OCI-LY3 (cell line): ENCODE measurements around the gene RNU4-1.
"Not testable (repeated sequence)": the region's sequence is repeated elsewhere in the genome, so short reads cannot be mapped to it uniquely, and the experiment has no call there.

Experiments
- H2AFZ ChIP-seq: fragments of 200-600, 300-600 bp; shearing (Covaris generic); 2 replicates; pipeline ENCODE4 v1.6.0; 2014; ENCODE audit warnings: antibody characterized with exemption, low read depth, low read length
- H3K27ac ChIP-seq: fragments of 200-600, 300-600 bp; sonication (generic); 2 replicates; pipeline ENCODE4 v1.5.1; 2014; ENCODE audit warnings: mild to moderate bottlenecking, low read length, moderate library complexity, mixed read lengths
- H3K27me3 ChIP-seq: fragments of 200-600, 300-600 bp; sonication (generic); 2 replicates; pipeline ENCODE4 v1.6.1; 2014; ENCODE audit warnings: low read depth, low read length, mixed read lengths
- H3K36me3 ChIP-seq: fragments of 200-600, 300-600 bp; sonication (generic); replicated peaks from 2 replicates; pipeline ENCODE3; 2014; ENCODE audit warnings: low read depth, low read length, mixed read lengths
- H3K4me1 ChIP-seq: fragments of 300-600, 200-600 bp; sonication (generic); 2 replicates; pipeline ENCODE4 v1.6.1; 2014; ENCODE audit warnings: low read length, mixed read lengths
- H3K4me2 ChIP-seq: fragments of 200-600, 300-600 bp; sonication (generic); 2 replicates; pipeline ENCODE4 v1.6.1; 2014; ENCODE audit warnings: low read length, mixed read lengths
- H3K4me3 ChIP-seq: fragments of 300-600, 200-600 bp; sonication (generic); 2 replicates; pipeline ENCODE4 v1.5.1; 2014; ENCODE audit warnings: antibody characterized with exemption, mild to moderate bottlenecking, low read length, moderate library complexity
- H3K79me2 ChIP-seq: fragments of 300-600, 200-600 bp; shearing (Covaris generic); 2 replicates; pipeline ENCODE4 v1.6.1; 2014; ENCODE audit warnings: mild to moderate bottlenecking, low read length, mixed read lengths
- H3K9ac ChIP-seq: fragments of 300-600, 200-600 bp; shearing (Covaris generic); 2 replicates; pipeline ENCODE4 v1.6.0; 2014; ENCODE audit warnings: mild to moderate bottlenecking, low read length, moderate library complexity
- H3K9me3 ChIP-seq: fragments of 200-600, 300-600 bp; shearing (Covaris generic); 2 replicates; pipeline ENCODE4 v1.6.1; 2014; ENCODE audit warnings: low read length, mixed read lengths; ENCODE audit not compliant: insufficient read depth
- H4K20me1 ChIP-seq: fragments of 200-600, 300-600 bp; sonication (generic); 2 replicates; pipeline ENCODE4 v1.6.1; 2016; ENCODE audit warnings: low read length, mixed read lengths; ENCODE audit not compliant: insufficient read depth
- CTCF ChIP-seq: fragments of 200-600, 300-600 bp; sonication (generic); IDR thresholded peaks from 2 replicates; pipeline ENCODE4 v1.5.1; 2014; ENCODE audit warnings: antibody characterized with exemption, low read length, low read depth
- EZH2phosphoT487 ChIP-seq: fragments of 200-600 bp; shearing (Covaris generic); IDR thresholded peaks from 2 replicates; pipeline ENCODE4 v1.6.1; 2018; ENCODE audit warnings: antibody characterized with exemption, mixed run types, low read depth

RNU4-1 gene

GRCh38 chr12:120259418-120260202 is 33.4 kb downstream of the RNU4-1 start:
- TF ChIP-seq CTCF, result no peak
- no peak for TF ChIP-seq EZH2phosphoT487
- no peak overlapping the region for H3K27ac ChIP-seq
- H3K4me3 ChIP-seq, result no peak overlapping the region
- no peaks in the 10 kb centered on the region for H3K79me2 ChIP-seq
- peaks cover 8% of the 10 kb centered on the region; the same call in 1 of the 2 replicates for H3K4me1 ChIP-seq
- H2AFZ ChIP-seq, result no peak overlapping the region
- H3K4me2 ChIP-seq, result no peak overlapping the region
- no peaks in the 10 kb centered on the region for H3K36me3 ChIP-seq
- no peaks in the 10 kb centered on the region for H4K20me1 ChIP-seq
- H3K27me3 ChIP-seq, result peaks cover 20% of the 10 kb centered on the region
- H3K9me3 ChIP-seq, result no peaks in the 10 kb centered on the region
- no peak overlapping the region for H3K9ac ChIP-seq

- Histone ChIP-seq H4K20me1 (no peaks in the 10 kb centered on the region), H3K36me3 (no peaks in the 10 kb centered on the region), H3K27ac (no peak overlapping the region), H3K79me2 (no peaks in the 10 kb centered on the region), H2AFZ (no peak overlapping the region), H3K4me1 (peaks cover 8% of the 10 kb centered on the region; the same call in 1 of the 2 replicates), H3K9me3 (no peaks in the 10 kb centered on the region), H3K9ac (no peak overlapping the region), H3K4me3 (no peak overlapping the region), H3K27me3 (peaks cover 8% of the 10 kb centered on the region), H3K4me2 (no peak overlapping the region)
- TF ChIP-seq CTCF (no peak), EZH2phosphoT487 (no peak)
Measured at GRCh38 chr12:120258323-120258896, 34.6 kb downstream of the RNU4-1 start.

- no peak overlapping the region for H3K4me3 ChIP-seq
- peaks cover 8% of the 10 kb centered on the region for H3K27me3 ChIP-seq
- no peaks in the 10 kb centered on the region for H3K9me3 ChIP-seq
- no peaks in the 10 kb centered on the region for H3K36me3 ChIP-seq
- peaks cover 3% of the 10 kb centered on the region; the same call in 1 of the 2 replicates for H4K20me1 ChIP-seq
- no peaks in the 10 kb centered on the region for H3K79me2 ChIP-seq
- no peak overlapping the region for H3K27ac ChIP-seq
- H3K4me2 ChIP-seq, result no peak overlapping the region
- TF ChIP-seq EZH2phosphoT487, result no peak
- no peak for TF ChIP-seq CTCF
- H2AFZ ChIP-seq, result no peak overlapping the region
- H3K9ac ChIP-seq, result no peak overlapping the region
- H3K4me1 ChIP-seq, result peaks cover 6% of the 10 kb centered on the region
Measured at GRCh38 chr12:120257041-120257821, 35.8 kb downstream of the RNU4-1 start.

GRCh38 chr12:120254809-120255208 is 38.2 kb downstream of the RNU4-1 start:
- Histone ChIP-seq H3K27me3 (peaks cover 16% of the 10 kb centered on the region), H2AFZ (no peak overlapping the region), H3K4me3 (no peak overlapping the region), H3K4me2 (no peak overlapping the region), H3K27ac (no peak overlapping the region), H3K9ac (no peak overlapping the region), H3K79me2 (no peaks in the 10 kb centered on the region), H3K9me3 (no peaks in the 10 kb centered on the region), H4K20me1 (peaks cover 3% of the 10 kb centered on the region; the same call in 1 of the 2 replicates), H3K36me3 (no peaks in the 10 kb centered on the region), H3K4me1 (peaks cover 21% of the 10 kb centered on the region)
- TF ChIP-seq CTCF, result peak; percentile 27
- no peak for TF ChIP-seq EZH2phosphoT487

GRCh38 chr12:120253313-120253712 is 39.7 kb downstream of the RNU4-1 start:
- H3K79me2 ChIP-seq, H3K4me3 ChIP-seq, H3K27ac ChIP-seq, H3K9me3 ChIP-seq, H4K20me1 ChIP-seq, H2AFZ ChIP-seq, H3K9ac ChIP-seq, H3K4me2 ChIP-seq, H3K36me3 ChIP-seq: not testable (repeated sequence)
- Histone ChIP-seq H3K4me1 (peaks cover 21% of the 10 kb centered on the region), H3K27me3 (peaks cover 27% of the 10 kb centered on the region)
